Parathyroid adenoma (tissue), 2 donors: ENCODE measurements around the gene LARGE2.

Source experiments
- H2AFZ ChIP-seq: fragments of 300-600 bp; sonication (generic); one replicate; pipeline ENCODE4 v1.7.0; 2017; ENCODE audit warnings: antibody characterized with exemption, mild to moderate bottlenecking
- H3K27ac ChIP-seq: fragments of 300-600 bp; sonication (generic); one replicate; pipeline ENCODE4 v1.7.0; 2017
- H3K27me3 ChIP-seq: fragments of 300-600 bp; sonication (generic); one replicate; pipeline ENCODE4 v1.7.0; 2017; ENCODE audit warnings: low read length; ENCODE audit not compliant: control insufficient read depth, insufficient read depth
- H3K36me3 ChIP-seq: fragments of 300-600 bp; sonication (generic); one replicate; pipeline ENCODE4 v1.7.0; 2017; ENCODE audit warnings: low read length; ENCODE audit not compliant: control insufficient read depth, insufficient read depth
- H3K4me1 ChIP-seq: fragments of 300-600 bp; sonication (generic); one replicate; pipeline ENCODE4 v1.7.0; 2017; ENCODE audit warnings: control low read depth
- H3K4me2 ChIP-seq: fragments of 300-600 bp; sonication (generic); one replicate; pipeline ENCODE4 v1.7.0; 2017; ENCODE audit warnings: low read length
- H3K4me3 ChIP-seq: fragments of 300-600 bp; sonication (generic); one replicate; pipeline ENCODE4 v1.7.0; 2017; ENCODE audit warnings: low read depth, low read length
- H3K79me2 ChIP-seq: fragments of 300-600 bp; sonication (generic); one replicate; pipeline ENCODE4 v1.7.0; 2017; ENCODE audit warnings: control low read depth
- H3K9ac ChIP-seq: fragments of 300-600 bp; sonication (generic); one replicate; pipeline ENCODE4 v1.7.0; 2017; ENCODE audit warnings: mild to moderate bottlenecking
- H3K9me3 ChIP-seq: fragments of 300-600 bp; sonication (generic); one replicate; pipeline ENCODE4 v1.7.0; 2017; ENCODE audit warnings: low read length; ENCODE audit not compliant: control insufficient read depth
- TF ChIP-seq, protein P1 (sequence below): fragments of 300-600 bp; sonication (generic); IDR thresholded peaks from one replicate; pipeline ENCODE4 v1.7.0; 2017; ENCODE audit warnings: antibody characterized with exemption, mild to moderate bottlenecking
- donor health status: primary hyperparathyroidism.

LARGE2 gene

GRCh38 chr11:45927684-45928413, 5.4 kb downstream of the LARGE2 start:
- Histone ChIP-seq H3K36me3 (no peaks in the 10 kb centered on the region), H3K9me3 (no peaks in the 10 kb centered on the region), H3K4me3 (no peak overlapping the region), H3K9ac (no peak overlapping the region), H2AFZ (no peak overlapping the region), H3K27me3 (no peaks in the 10 kb centered on the region), H3K4me2 (no peak overlapping the region), H3K4me1 (no peaks in the 10 kb centered on the region), H3K27ac (no peak overlapping the region), H3K79me2 (no peaks in the 10 kb centered on the region)
- TF ChIP-seq, protein P1, sequence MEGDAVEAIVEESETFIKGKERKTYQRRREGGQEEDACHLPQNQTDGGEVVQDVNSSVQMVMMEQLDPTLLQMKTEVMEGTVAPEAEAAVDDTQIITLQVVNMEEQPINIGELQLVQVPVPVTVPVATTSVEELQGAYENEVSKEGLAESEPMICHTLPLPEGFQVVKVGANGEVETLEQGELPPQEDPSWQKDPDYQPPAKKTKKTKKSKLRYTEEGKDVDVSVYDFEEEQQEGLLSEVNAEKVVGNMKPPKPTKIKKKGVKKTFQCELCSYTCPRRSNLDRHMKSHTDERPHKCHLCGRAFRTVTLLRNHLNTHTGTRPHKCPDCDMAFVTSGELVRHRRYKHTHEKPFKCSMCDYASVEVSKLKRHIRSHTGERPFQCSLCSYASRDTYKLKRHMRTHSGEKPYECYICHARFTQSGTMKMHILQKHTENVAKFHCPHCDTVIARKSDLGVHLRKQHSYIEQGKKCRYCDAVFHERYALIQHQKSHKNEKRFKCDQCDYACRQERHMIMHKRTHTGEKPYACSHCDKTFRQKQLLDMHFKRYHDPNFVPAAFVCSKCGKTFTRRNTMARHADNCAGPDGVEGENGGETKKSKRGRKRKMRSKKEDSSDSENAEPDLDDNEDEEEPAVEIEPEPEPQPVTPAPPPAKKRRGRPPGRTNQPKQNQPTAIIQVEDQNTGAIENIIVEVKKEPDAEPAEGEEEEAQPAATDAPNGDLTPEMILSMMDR = no peak

GRCh38 chr11:45928535-45929215, 6.2 kb downstream of the LARGE2 start:
- no peak overlapping the region for H3K27ac ChIP-seq
- H3K9me3 ChIP-seq = no peaks in the 10 kb centered on the region
- no peaks in the 10 kb centered on the region for H3K36me3 ChIP-seq
- no peaks in the 10 kb centered on the region for H3K79me2 ChIP-seq
- H3K9ac ChIP-seq = no peak overlapping the region
- H3K4me1 ChIP-seq = no peaks in the 10 kb centered on the region
- no peaks in the 10 kb centered on the region for H3K27me3 ChIP-seq
- TF ChIP-seq, protein P1 = no peak
- no peak overlapping the region for H3K4me3 ChIP-seq
- no peak overlapping the region for H3K4me2 ChIP-seq
- no peak overlapping the region for H2AFZ ChIP-seq

- Histone ChIP-seq H3K27me3 (no peaks in the 10 kb centered on the region), H3K9ac (no peak overlapping the region), H3K27ac (no peak overlapping the region), H3K4me3 (no peak overlapping the region), H3K4me2 (no peak overlapping the region), H2AFZ (no peak overlapping the region), H3K9me3 (no peaks in the 10 kb centered on the region), H3K4me1 (peaks cover under 1% of the 10 kb centered on the region), H3K36me3 (no peaks in the 10 kb centered on the region), H3K79me2 (no peaks in the 10 kb centered on the region)
- TF ChIP-seq, protein P1 = no peak
Measured at GRCh38 chr11:45929486-45930030, 7.1 kb downstream of the LARGE2 start.

GRCh38 chr11:45930031-45930794, 7.8 kb downstream of the LARGE2 start:
- H3K27ac ChIP-seq = no peak overlapping the region
- H3K4me3 ChIP-seq = no peak overlapping the region
- no peaks in the 10 kb centered on the region for H3K27me3 ChIP-seq
- no peaks in the 10 kb centered on the region for H3K79me2 ChIP-seq
- no peaks in the 10 kb centered on the region for H3K9me3 ChIP-seq
- H2AFZ ChIP-seq = no peak overlapping the region
- no peak overlapping the region for H3K9ac ChIP-seq
- TF ChIP-seq, protein P1 = no peak
- no peak overlapping the region for H3K4me2 ChIP-seq
- H3K36me3 ChIP-seq = no peaks in the 10 kb centered on the region
- peaks cover 6% of the 10 kb centered on the region for H3K4me1 ChIP-seq
